WI38 (cell line): Measurements from ENCODE around the gene MAF.

Source experiments
- H3K4me3 ChIP-seq: 2 replicates; pipeline ENCODE4 v1.5.1; 2011; ENCODE audit warnings: low read depth, mild to moderate bottlenecking, control low read depth, low read length
- TF ChIP-seq, protein P1 (sequence below): IDR thresholded peaks from 2 replicates; pipeline ENCODE4 v1.5.1; 2012; ENCODE audit warnings: low read depth, mild to moderate bottlenecking, control low read depth, low read length

The MAF gene

DNA sequence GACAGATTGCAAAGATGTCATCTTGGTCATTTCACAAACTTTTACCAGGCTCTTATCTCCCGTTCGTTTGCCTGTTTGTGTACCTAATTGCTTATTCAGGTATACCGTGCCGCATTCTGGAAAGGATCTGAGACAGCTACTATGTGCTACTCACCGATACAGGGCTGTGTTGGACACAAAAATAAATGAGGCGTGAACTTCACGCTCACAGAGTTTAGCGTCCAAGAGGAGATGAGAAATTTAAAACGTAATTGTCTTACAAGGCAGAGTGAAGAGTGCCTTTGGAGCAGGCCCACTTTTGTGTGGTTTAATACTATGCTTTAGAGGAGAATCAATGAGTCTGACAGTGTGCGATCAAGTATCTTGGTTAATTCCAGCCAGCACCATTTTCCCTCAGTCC lies 26.7 kb downstream of the MAF start:
- TF ChIP-seq, protein P1, sequence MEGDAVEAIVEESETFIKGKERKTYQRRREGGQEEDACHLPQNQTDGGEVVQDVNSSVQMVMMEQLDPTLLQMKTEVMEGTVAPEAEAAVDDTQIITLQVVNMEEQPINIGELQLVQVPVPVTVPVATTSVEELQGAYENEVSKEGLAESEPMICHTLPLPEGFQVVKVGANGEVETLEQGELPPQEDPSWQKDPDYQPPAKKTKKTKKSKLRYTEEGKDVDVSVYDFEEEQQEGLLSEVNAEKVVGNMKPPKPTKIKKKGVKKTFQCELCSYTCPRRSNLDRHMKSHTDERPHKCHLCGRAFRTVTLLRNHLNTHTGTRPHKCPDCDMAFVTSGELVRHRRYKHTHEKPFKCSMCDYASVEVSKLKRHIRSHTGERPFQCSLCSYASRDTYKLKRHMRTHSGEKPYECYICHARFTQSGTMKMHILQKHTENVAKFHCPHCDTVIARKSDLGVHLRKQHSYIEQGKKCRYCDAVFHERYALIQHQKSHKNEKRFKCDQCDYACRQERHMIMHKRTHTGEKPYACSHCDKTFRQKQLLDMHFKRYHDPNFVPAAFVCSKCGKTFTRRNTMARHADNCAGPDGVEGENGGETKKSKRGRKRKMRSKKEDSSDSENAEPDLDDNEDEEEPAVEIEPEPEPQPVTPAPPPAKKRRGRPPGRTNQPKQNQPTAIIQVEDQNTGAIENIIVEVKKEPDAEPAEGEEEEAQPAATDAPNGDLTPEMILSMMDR = no peak
- no peak overlapping the region for H3K4me3 ChIP-seq

DNA sequence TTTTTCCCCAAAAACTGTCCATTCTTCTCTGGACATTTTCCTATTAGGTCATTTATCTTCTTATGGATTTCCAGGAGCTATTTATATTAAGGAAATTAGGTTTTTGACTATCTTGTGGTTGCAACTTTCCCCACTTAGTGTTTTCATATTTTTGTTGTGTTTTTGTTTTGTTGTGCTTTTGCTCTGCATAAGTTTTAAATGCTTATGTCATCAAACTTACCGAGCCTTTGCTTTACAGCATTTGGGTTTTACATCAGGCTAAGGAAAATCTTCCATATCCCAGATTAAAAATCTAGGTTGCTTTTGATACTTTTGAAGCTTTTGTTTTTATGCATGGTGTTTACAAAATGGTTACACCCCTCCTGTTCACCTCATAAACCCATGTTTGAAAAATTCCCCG lies 27.5 kb downstream of the MAF start:
- H3K4me3 ChIP-seq = no peak overlapping the region
- TF ChIP-seq, protein P1 = no peak

DNA sequence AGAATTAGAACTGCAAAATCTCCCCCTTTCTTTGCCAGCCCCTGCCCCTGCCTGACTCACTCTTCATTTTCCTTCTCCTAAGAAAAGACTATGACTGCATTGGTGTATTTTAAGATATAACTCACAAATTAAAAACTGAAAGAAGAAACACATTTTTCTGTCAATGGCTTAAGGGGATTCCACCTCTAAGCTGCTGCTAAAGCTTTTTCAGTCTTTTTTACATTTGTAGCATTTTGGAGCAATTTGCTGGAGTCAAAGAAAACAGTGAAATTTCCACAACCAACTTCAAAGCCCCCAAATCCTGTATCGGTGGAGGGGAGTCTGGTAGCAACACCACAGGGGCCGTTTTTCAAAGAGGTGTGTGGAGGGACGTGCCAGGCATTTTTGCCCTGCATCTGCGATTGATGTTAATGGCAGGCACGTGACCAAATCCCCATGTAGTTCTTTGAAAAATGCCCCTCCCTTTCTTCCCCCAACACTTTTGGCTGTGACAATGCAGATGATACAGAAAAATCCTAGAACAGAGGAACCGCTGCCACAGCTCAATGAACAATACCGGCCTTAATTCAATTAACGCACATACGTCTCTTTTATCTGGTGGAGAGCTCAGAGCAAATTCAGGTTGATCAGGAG lies 28.5 kb downstream of the MAF start:
- TF ChIP-seq, protein P1 = no peak
- H3K4me3 ChIP-seq = no peak overlapping the region

DNA sequence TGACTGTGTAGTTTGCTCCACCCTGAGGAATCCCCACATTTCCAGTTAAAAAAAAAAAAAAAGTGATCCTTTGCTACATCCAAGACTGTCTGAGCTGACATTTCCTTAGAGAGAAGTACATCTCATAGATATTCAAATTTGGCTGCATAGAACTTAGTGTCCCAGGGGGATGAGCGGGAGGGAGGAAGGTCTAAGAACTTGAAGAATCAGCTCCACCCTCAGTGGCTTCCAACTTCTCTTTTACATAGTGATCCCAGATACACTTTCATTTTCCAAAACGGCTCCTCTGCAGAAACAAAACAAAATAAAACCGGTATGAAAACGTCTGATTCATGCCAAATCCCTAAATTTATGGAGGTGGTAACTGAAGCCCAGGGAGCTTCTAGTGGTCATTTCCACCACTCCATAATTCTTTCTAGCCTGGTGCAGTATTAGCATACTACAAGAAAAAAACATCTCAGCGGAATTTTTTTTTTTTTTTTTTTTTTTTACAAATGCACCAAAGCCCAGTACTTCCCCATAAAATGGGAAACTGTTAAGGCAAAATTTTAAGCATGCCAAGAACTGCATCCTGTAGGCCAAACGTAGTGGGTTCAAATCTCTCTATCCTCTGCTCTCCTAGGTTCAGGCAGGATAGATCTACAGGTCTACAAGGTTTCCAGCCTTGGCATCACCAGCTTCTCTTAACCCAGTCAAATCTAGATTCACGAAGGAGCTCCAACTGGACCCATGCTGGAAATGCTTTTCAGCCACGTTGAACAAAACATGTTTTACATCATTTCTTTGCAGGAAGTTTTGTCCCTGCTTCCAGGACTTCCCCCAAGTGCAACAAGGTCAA lies 29.3 kb downstream of the MAF start:
- no peak overlapping the region for H3K4me3 ChIP-seq
- TF ChIP-seq, protein P1 = no peak

DNA sequence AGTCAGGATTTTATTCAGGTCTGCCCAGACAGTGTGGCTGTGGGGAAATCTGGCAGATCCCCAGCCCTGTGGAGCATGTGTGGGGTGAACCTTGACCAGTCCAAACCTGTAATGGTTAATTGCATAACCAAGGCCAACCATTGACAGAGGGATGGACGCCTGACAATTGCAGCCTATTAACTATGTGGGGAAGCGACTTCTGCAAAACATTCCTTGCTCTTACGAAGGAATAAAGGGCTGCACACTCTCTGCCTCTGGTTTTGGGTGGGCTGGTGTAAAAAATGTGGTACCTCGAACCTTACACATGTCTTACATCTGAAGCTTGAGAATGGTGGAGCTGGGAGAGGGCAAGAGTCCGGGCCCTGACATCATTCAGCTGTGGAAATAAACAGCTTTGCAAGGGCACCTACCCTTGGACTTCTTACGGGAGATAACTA lies 35.8 kb downstream of the MAF start:
- H3K4me3 ChIP-seq = no peak overlapping the region
- TF ChIP-seq, protein P1 = no peak

DNA sequence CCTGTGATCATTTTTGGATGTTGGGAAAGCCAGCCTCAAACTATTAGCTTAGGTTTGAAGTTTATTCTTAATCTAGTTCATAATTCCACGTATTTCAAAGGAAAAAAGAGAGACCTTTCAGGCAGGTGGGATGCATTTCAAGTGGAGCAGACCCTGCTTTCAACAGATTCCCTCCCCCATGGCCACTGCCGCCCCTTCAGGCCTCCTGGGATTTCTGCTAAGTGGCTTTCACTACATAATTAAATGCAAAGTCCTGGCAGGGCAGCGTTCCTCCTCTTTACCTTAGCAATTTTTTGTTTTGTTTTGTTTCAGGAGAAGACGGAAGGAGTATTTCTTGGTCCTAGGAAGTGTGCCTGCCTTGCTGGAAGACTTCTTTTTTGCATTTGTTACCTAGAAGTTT lies 36.6 kb downstream of the MAF start:
- H3K4me3 ChIP-seq = no peak overlapping the region
- TF ChIP-seq, protein P1 = no peak

DNA sequence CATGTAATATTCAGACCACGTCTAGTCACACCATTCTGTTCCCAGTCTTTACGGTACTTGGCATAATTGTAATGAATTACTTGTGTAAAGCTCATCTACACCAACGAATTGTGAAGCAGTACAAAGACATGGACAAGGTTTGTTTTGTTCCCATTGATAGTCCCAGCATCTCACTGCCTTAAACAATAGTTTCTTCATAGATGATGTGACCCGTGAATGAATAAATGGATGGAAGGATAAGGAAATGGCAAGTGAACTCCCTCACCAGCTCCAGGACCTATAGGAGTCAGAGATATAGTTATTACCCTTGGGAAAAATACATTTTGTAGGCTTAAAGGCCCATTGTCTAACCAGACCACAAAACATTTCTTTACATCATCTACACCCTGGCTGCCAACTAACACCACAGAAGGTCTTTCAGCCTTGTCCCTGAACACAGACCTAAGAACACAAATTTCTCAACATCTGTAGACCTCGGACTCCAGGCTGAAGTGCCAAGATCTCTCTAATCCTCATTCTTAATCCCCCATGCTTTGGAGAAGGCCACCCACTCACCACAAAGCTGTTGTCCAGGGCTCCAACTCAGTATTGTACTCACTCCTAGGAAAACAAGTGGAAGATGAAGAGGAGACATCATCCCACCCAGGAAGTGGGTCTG lies 38.2 kb downstream of the MAF start:
- TF ChIP-seq, protein P1 = no peak
- H3K4me3 ChIP-seq = no peak overlapping the region
